ENCODE results near the gene C2CD4B. TPM values are rescaled to one million over a fixed set of nuclear protein-coding genes. Genes with fewer than 3 reads are reported as not detected.

C2CD4B gene
- total RNA-seq, 4 donors from 2014 or later, result 1.8 to 9.9 (median 3.5) TPM

DNA sequence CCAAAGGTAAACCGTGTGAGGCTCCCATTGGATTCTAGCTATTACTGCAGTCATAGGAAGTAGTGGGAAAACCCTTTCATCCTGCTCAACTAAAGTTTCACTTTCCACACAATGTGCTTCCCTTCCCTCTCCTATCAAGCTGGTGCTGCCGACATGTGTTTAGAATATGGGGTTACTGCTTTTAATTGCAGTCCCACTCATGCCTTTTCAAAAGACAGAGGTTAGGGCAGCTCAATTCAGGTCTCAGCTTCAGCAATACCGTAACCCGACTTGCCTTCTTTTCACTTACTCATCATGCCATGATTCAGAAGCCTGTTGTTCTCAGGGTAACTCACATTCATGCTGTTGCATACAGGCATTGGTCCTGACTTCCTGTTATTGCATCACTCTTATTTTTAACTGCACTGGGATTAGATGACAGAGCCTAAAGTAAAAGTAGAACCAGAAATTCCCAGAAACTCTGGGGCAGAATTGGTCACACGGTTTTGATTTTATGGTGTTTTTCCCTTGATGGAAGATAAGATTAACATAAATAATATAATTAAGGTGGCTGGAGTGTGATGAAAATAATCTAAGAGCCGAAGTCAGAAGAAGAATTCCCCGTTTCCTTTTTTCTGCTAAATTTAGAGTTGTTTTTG is 45.7 kb downstream of the C2CD4B start:
- peak in 1 of 3 donors; percentile 56 for DNase-seq
- peak overlapping the region; percentile 21 to 78 (median 50) for H3K27ac ChIP-seq
- no peaks in the 10 kb centered on the region for H3K9me3 ChIP-seq
- peak overlapping the region in 2 of 4 donors; percentile 1 to 18 for H3K4me3 ChIP-seq
- no peaks in the 10 kb centered on the region for H3K27me3 ChIP-seq
- H3K4me1 ChIP-seq, result peaks cover 0 to 18% (median 0%) of the 10 kb centered on the region in 4 donors
- TF ChIP-seq POLR2A (IDR thresholded peaks at IDR 0.05), result no peak
- TF ChIP-seq, protein P1, sequence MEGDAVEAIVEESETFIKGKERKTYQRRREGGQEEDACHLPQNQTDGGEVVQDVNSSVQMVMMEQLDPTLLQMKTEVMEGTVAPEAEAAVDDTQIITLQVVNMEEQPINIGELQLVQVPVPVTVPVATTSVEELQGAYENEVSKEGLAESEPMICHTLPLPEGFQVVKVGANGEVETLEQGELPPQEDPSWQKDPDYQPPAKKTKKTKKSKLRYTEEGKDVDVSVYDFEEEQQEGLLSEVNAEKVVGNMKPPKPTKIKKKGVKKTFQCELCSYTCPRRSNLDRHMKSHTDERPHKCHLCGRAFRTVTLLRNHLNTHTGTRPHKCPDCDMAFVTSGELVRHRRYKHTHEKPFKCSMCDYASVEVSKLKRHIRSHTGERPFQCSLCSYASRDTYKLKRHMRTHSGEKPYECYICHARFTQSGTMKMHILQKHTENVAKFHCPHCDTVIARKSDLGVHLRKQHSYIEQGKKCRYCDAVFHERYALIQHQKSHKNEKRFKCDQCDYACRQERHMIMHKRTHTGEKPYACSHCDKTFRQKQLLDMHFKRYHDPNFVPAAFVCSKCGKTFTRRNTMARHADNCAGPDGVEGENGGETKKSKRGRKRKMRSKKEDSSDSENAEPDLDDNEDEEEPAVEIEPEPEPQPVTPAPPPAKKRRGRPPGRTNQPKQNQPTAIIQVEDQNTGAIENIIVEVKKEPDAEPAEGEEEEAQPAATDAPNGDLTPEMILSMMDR (IDR thresholded peaks at IDR 0.05), result peak in 2 of 6 experiments; percentile 10 to 15
- no peaks in the 10 kb centered on the region for H3K36me3 ChIP-seq

DNA sequence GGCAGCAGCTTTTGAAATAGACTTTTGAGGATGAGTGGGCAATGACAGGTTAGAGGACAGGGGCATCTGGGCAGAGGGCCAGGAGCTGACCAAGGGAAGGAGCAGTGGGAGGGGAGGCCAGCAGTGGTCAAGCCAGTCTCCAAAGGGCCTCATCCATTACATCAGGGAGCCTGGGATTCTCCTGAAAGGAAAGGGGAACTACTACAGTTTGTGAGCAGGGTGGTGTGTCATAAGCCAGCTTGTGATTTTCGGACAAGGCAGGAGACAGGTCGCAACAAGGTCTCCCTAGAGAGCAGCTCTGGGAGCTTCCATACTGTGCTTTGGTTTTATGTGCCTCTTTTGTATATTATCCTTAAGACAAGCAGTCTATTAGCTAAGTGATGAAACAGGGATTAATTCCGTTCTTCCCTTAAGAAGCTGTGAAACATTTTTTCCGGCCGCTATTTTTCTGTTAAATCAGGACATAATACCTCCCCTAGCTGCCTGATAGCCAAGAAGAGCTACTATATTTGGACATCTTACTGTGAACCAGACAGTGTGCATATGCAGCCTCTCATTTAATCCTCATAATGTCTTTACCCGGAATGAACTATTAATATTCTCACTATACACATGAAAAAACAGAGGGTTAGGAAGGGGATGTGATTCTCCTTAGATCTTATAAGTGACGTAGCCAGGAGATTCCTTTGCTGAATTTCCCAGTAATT is 46.4 kb downstream of the C2CD4B start:
- no peak for TF ChIP-seq POLR2A (IDR thresholded peaks at IDR 0.05)
- TF ChIP-seq, protein P1 (IDR thresholded peaks at IDR 0.05), result no peak
- peaks cover 0 to 20% (median 0%) of the 10 kb centered on the region in 4 donors for H3K4me1 ChIP-seq
- no peaks in the 10 kb centered on the region for H3K36me3 ChIP-seq
- H3K4me3 ChIP-seq, result peak overlapping the region in 1 of 4 donors; percentile 18
- no peaks in the 10 kb centered on the region for H3K27me3 ChIP-seq
- no peak for DNase-seq
- peak overlapping the region; percentile 21 to 78 (median 50) for H3K27ac ChIP-seq
- H3K9me3 ChIP-seq, result no peaks in the 10 kb centered on the region

DNA sequence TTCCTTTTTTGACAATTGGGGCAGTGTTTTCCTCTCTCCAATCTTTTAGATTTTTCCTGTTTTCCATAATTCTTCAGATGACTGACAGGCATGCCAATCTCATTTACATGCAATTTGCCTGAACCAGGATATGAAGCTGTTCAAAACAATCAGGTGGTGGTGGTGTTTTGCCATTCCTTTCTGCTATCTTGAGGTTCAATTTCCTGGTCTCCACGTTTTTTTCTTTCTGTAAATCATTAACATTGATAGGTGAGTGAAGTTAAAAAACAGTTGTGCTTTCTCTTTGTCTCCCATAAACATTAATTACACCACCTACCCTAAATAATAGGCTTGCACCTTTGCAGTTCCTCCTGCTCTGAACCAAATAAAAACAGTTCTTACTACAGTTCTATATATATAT is 49.2 kb downstream of the C2CD4B start:
- no peak for DNase-seq
- Histone ChIP-seq H3K36me3 (no peaks in the 10 kb centered on the region), H3K27ac (no peak overlapping the region), H3K4me1 (peaks cover 0 to 30% (median 0%) of the 10 kb centered on the region in 4 donors), H3K9me3 (no peaks in the 10 kb centered on the region), H3K4me3 (no peak overlapping the region), H3K27me3 (no peaks in the 10 kb centered on the region)
- TF ChIP-seq POLR2A (IDR thresholded peaks at IDR 0.05), result no peak
- TF ChIP-seq, protein P1 (IDR thresholded peaks at IDR 0.05), result peak in 1 of 6 experiments; percentile 6

Other genes starting within 250 kb of the C2CD4B start
- 100 to 1,000 TPM in 1 of 4 donors, 10 to 100 TPM in 3; 65.1 to 111 (median 70.4) TPM for gene VPS13C, start 104.8 kb downstream of the C2CD4B start, total RNA-seq
- gene C2CD4A, start 98.3 kb downstream of the C2CD4B start, total RNA-seq, result 1 to 10 TPM in 1 of 4 donors, under 1 TPM in 1, not detected in 2; 0.18 to 1.7 TPM
- 10 to 100 TPM; 14.9 to 92.4 (median 47.0) TPM for gene TLN2, start 225.3 kb upstream of the C2CD4B start, total RNA-seq

Measured in Peyer's patch (tissue), 4 donors.